HUDEP-2 (cell line): ENCODE data around the gene KANTR.
"Not testable (repeated sequence)": the region's sequence is repeated elsewhere in the genome, so short reads cannot be mapped to it uniquely, and the experiment has no call there.

Experiments
- DNase-seq, 76 experiments: peaks; one replicate each; lab custom pipeline; 2025; ENCODE audit not compliant: unreplicated experiment in 76 of 76; lab: John Stamatoyannopoulos, UW

Gene KANTR

DNA sequence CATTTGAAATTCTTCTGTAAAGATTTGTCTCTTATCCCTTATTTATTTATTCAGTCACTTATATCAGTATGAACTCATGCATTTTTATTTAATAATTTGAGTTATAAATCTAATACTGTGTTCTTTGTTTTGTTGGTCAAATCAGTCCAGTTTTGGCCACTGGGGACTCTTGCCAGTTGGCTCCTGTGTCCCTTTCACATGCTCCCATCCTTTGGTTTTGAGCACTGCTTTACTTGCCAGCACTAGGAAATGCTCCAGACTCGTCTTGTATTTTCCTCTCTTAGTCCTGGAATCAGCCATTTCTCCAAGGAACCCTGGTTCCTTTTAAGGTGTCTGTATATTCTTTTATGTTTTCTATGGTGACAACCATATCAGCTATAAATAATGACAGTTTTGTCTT lies 28.1 kb downstream of the KANTR start:
- no peak for DNase-seq

DNA sequence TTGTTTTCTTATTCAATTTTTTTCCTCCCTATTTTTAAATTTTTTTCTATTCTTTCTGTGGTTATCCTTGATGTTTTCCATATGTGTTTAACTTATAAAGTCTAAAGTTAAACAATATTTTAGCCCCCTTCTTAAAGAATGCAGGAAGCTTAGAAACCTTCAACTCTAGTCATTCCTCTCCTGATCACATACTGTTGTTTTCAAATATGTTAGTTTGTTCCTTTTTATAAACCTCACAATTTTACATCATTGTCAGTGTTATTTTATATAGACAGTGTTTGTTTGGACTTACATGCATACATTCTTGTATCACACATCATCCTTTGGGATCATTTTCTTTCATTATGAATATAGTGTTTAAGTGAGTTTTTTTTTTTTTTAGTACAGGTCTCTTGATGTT lies 31.6 kb downstream of the KANTR start:
- no peak for DNase-seq

DNA sequence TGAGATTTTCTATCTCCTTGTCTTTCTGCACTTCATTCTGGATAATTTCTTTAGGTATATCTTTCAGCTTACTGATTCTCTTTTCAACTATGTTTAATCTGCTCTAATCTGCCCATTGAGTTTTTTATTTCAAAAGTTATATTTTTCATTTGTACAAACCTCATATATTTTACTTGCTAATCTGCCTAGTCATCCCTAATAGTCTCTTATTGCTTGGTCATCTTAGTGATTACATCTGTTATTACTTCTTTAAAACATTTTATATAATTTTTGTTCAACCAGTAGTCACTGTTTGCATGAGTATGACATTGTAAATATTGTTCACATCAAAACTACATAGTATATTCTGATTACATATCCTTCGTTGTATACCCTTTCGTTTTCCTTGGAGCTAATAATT lies 32.4 kb downstream of the KANTR start:
- DNase-seq = no peak

DNA sequence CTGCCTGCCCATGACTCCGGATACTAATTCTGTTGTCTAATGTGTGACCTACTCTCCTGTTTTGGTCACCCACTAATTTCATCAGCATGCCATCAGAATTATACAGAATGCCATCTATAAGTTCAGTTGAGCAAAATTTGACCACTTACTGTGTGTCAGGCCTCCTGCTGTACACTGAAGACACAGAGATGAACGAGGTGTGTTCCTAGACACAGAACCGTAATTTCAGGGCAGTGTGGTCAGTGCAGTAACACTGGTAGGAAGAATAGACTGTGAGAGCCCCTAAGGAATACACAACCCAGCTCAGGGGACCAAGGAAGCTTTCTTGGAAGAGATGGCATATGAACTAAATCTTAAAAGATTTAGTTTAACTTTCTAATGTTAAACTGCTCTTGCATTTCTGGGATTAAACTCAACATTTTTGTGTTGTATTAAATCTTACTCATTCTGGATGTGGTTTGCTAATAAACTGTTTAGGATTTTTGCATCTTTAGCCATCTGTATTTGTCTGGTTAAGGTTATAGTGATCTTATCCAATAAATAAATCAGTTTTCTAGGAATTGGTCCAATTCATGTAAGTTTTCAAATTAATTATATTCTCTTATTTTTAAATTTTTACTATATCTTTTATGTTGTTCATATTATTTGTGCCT lies 34.3 kb downstream of the KANTR start:
- no peak for DNase-seq

DNA sequence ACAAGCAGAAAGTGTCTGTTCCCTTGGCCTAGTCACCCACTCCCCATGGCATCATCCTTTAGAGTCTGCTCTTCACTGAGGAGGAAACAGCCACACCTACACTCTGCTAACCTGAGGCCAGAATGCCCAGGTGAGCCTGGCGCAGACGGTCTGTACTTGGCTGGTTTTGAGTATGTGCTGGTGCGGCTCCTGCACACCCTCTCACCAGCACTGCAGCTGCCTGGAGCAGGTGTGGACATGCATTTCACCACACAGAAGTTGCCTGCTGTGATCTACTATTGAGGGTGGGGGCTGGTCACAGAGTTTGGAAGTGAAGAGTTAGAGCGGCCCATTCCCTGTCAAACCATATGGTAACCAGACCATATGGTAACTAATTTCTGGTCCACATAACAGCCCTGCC lies 39.5 kb downstream of the KANTR start:
- no peak for DNase-seq

DNA sequence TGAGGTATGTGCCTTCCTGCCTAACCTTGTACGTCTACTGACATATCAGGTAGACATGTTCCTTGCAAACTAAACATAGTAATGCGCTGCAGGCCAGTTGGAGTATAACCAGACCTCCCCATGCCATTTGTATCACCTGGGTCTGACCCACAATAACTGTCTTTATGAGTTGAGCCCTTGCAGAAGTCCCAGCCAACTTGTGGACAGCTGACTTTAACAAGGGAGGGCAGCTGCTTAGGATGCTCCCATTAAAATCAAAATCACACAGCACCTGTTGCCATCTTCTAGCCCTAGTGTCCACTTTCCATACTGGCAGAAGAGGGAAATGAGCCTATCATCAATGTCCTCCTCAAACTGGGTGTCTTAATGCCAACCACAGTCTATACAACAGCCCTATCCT lies 41.6 kb downstream of the KANTR start:
- no peak for DNase-seq

DNA sequence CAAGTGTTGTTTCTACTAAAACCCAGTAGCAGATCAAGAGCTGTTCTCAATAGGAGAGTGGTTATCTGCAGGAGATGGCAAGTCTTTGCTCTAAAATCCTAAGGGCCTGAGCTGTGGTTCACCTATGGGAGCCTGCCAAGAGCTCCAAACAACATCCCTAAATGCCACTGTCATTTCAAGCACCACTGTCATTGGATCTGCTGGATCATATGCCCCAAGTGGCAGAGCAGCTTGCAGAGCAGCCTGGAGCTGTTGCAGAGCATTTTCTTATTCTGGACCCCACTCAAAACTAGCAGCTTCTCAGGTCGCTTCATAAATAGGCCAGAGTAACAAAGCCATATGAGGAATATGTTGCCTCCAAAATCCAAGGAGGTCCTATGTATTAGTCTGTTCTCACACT lies 59.6 kb downstream of the KANTR start:
- no peak for DNase-seq

DNA sequence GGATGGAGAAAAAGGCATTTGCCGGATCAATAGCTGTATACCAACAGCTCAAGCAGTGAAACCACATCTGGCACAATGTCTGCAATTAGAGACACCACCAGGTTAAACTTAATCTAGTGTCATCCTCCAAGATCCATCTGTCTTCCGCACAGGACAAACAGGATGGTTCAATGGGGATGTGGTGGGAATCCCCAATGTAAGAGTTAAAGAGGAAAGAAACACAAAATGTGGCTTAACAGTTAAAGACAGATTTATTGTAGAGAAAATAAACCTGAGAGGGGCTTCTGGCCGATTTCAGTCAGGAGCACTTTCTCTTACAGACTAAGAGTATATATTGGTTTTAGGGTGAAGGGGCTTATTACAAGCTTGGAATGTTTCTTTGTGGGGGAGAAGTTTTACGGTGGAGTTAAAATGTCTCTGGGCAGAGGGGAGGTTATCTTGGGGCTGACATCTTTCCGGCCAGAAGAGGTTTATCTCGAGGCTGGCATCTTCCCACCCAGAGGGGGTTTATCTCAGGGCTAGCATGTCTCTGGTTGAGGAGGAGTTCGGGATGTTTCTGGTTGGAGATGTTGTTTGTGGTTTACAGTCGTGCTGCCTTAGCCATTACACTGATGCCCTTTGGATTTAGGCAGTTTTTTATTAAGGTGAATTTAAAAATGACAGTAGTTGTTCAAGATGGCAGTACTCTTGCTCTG lies 61.7 kb downstream of the KANTR start:
- peak in 4 of 76 experiments; percentile 0 to 5 (median 4) for DNase-seq

DNA sequence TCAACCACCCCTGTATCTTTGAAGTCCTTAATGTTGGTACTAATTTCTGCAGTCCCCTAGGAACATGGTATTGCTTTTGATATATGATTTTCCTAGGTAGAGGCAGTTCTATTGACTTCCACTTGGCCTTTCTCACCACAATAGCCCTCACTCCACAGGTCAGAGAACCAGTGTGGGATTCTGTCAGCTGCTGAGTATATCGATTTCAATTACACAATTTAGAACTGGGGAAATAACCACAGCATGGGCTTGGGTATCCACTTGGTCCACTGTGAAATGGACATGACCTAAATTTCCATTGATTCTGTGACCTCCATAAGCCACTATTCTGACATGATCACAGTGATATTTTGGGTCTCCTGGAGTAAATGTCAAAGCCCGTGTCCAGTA lies 62.3 kb downstream of the KANTR start:
- no peak for DNase-seq

DNA sequence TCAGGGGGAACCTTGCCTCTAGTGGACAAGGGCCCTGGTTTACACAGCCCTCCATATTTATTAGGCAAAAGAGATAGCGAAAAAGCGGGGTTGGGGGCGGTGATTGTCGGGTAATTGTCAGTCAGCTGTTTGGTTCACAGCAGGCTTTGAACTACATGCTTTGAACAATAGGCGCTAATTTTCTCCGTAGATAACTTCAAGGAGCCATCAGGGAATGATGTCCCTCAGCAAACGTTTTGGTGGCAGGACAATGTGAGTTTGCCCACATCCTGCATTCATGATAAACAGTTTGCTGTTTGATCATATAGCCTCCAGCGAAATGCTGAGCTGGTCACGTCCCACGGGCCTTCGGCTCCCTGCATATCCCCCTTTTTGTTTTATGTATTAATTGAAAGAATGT lies 65.2 kb downstream of the KANTR start:
- DNase-seq = no peak

DNA sequence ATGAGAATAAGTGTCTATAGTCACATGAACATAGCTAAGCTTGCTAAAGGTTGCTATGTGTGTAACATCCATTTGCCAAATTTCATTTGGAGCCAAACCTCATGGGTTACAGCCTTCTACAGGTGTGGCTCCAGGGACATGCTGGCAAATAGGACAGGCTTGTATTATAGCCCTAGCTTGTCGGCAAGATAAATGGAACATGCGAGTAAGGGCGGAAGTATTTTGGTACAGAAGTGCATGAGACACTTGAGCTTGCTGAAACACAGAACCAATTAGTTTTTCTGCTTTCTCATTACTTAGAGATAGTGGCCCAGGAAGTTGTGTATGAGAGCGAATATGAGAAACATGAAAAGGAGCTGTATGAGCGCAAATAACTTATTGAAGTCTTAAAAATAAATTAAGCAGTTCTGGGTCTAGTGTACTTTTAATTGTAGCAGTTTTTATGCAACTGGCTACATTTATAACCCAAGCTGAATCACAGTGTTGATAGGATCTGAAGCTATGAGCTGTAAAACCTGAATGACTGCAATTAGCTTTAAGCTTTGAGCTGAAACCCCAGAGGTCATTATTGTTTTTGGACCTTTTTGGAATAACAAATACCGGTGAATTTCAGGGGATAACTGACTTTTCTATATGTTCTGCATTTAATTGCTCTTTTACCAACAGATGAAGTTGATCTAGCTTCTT lies 66.5 kb downstream of the KANTR start:
- no peak for DNase-seq

DNA sequence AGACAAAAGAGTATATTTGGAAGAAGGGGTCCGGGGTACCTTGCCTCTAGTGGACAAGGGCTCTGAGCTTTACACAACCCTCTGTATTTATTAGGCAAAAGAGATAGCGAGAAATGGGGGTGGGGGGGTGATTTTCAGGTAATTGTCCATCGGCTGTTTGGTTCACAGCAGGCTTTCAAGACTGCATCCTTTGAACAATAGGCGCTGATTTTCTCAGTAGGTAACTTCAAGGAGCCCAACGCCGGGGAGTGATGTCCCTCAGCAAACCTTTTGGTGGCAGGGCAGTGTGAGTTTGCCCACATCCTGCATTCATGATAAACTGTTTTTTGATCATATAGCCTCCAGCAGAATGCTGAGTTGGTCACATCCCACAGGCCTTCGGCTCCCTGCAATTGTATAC lies 69.5 kb downstream of the KANTR start:
- DNase-seq = no peak

DNA sequence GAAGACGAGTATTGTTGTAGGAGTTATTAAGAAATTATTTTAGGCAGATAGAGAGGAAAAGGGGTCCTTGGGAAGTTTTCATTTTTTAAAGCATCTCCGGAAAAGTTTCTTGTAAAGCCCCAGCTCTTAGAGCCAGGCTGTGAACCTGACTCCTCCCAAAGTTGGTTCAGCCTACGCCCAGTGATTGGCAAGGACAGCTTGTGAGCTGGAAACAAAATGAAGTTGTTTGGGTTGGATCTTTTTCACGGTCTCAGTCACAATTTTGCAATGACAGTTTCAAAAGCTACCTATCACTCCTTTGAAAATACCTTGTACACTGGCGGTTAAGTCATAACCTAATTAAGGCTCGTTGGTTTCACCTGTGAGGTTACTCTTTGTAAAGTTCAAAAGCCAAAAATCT lies 70.6 kb downstream of the KANTR start:
- DNase-seq = not testable (repeated sequence)

DNA sequence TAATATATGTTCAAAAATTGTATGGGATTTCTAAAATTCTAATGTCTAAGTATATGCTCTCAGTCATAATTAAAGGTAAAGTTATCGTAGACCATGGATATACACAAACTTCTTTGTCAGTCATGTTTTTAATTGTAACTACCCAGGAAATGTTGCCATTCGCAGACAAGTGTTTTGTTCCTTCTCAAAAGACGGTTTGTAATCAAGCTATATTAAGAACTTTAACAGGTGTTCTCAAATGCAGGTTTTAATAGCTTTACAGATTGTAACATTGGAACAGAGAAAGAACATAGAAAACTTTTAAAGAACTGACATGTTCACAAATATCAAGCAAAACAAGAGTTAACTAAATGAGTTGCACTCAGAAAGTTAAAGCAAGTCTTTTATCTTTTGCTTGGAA lies 72.2 kb downstream of the KANTR start:
- DNase-seq = no peak

DNA sequence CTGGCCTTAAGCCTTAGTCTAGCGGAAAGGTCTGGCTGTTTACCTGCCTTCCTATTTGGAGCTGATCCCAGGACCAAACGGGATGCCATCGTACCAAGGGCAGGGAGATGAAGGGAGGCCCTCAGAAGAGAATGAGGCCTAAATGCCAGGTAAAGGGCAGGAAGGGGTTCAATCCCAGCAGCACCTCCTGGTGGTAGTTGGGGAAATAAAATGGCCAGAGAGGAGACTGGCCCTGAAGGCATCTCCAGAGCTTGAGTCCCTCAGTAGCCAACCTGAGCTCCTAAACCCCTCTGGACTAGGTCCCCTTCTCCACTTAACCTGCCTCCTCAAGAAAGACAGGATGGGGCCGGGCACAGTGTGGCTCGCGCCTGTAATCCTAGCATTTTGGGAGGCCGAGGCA lies 77.4 kb downstream of the KANTR start:
- peak in 1 of 76 experiments; percentile 15 for DNase-seq
